Panc1 (cell line): ENCODE results near the gene PRRG4. TPM values are rescaled to one million over a fixed set of nuclear protein-coding genes. Genes with fewer than 3 reads are reported as not detected.

Source experiments
- total RNA-seq: library from RNA; stranded (reverse); gene quantifications from one replicate; pipeline ENCODE4 v1.2.1, GENCODE V29; 2021; ENCODE audit not compliant: unreplicated experiment

Gene PRRG4
- total RNA-seq, 1 experiment from 2014 or later: 0.87 TPM

Other genes starting within 250 kb of the PRRG4 start
- 270 TPM for gene EIF3M, start 246.1 kb upstream of the PRRG4 start, total RNA-seq
- not detected for gene CCDC73, start 35.3 kb upstream of the PRRG4 start, total RNA-seq
- 48.2 TPM for gene QSER1, start 62.9 kb downstream of the PRRG4 start, total RNA-seq
- gene DEPDC7, start 186.0 kb downstream of the PRRG4 start, total RNA-seq: 7.5 TPM
- gene TCP11L1, start 209.6 kb downstream of the PRRG4 start, total RNA-seq: 23.9 TPM